Type B pancreatic cell (in vitro differentiated cells): Measurements from ENCODE around the gene OR6N1. TPM values are rescaled to one million over a fixed set of nuclear protein-coding genes. Genes with fewer than 3 reads are reported as not detected.

ENCODE experiments used
- DNase-seq: peaks from one replicate; pipeline ENCODE4 v3.0.0; 2021; ENCODE audit warnings: mixed read lengths; ENCODE audit not compliant: unreplicated experiment; ENCODE audit errors: extremely low spot score
- H3K27ac Mint-ChIP-seq: 2 replicates; pipeline ENCODE4 v1.8.0; 2021; ENCODE audit warnings: mild to moderate bottlenecking, mixed read lengths
- H3K27me3 Mint-ChIP-seq: 2 replicates; pipeline ENCODE4 v1.8.0; 2021; ENCODE audit warnings: mixed read lengths
- H3K36me3 Mint-ChIP-seq: 2 replicates; pipeline ENCODE4 v1.8.0; 2021; ENCODE audit warnings: mixed read lengths
- H3K4me1 Mint-ChIP-seq: one replicate; pipeline ENCODE4 v1.8.0; 2021; ENCODE audit warnings: mixed read lengths; ENCODE audit not compliant: unreplicated experiment
- H3K4me3 Mint-ChIP-seq: 2 replicates; pipeline ENCODE4 v1.8.0; 2021; ENCODE audit warnings: mild to moderate bottlenecking, mixed read lengths
- H3K9me3 Mint-ChIP-seq: 2 replicates; pipeline ENCODE4 v1.8.0; 2021; ENCODE audit warnings: mixed read lengths
- CTCF ChIP-seq: fragments of 200-600 bp; sonication (generic); conservative IDR thresholded peaks from 2 replicates; pipeline ENCODE4 v1.5.0; 2021; ENCODE audit warnings: antibody characterized with exemption, mild to moderate bottlenecking
- total RNA-seq: library from RNA; stranded (reverse); gene quantifications from 2 replicates; pipeline ENCODE4 v1.2.1, GENCODE V29; 2021; ENCODE audit warnings: low replicate concordance

OR6N1 gene
- total RNA-seq, 1 donor from 2014 or later, result not detected

GRCh38 chr1:158735848-158736247, 36.1 kb downstream of the OR6N1 start:
- peaks cover 6% of the 10 kb centered on the region for H3K27me3 Mint-ChIP-seq
- H3K36me3 Mint-ChIP-seq, result no peaks in the 10 kb centered on the region
- no peaks in the 10 kb centered on the region for H3K9me3 Mint-ChIP-seq
- H3K4me3 Mint-ChIP-seq, result no peak overlapping the region
- DNase-seq, result no peak
- H3K27ac Mint-ChIP-seq, result no peak overlapping the region
- no peaks in the 10 kb centered on the region for H3K4me1 Mint-ChIP-seq
- no peak for TF ChIP-seq CTCF

DNA sequence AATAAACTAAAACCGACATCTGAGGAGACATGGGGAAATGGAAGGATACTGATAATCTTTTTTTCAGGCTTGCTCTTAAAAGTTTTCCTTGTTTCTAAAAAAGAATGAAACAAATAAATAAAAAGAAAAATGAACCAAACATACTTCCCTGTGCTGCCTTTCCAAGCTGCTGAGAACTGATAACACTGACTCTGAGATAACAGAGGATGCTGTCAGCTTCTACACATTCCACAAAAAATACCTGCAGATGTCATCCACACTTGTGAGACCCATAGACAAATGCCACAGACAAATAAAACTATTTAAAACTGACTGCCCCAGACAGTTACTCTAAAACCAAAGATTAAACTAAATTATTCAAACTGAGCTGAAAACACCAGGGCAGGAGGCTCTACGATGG, 39.5 kb downstream of the OR6N1 start:
- H3K4me1 Mint-ChIP-seq, result no peaks in the 10 kb centered on the region
- no peak for DNase-seq
- no peaks in the 10 kb centered on the region for H3K36me3 Mint-ChIP-seq
- H3K27me3 Mint-ChIP-seq, result no peaks in the 10 kb centered on the region
- H3K9me3 Mint-ChIP-seq, result no peaks in the 10 kb centered on the region
- no peak overlapping the region for H3K27ac Mint-ChIP-seq
- H3K4me3 Mint-ChIP-seq, result no peak overlapping the region
- TF ChIP-seq CTCF, result no peak

DNA sequence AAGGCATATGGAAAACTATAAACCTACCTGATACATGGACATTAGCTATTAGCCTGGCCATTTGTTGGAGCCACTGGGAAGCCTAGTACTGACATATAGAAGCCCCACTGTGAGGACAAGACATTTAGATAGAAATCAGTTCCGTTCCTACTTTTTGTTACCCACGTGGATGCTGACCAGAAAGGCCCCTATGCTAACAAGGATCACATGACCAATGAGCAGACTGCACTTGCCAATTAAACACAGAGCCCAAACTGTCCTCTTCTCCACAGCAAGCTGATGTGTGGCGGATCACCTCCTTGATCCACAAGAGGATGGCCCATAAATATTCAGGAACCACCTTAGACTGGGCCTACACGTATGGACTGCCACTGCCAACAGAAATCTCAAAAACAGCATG, 40.3 kb downstream of the OR6N1 start:
- Mint-ChIP-seq H3K4me1 (no peaks in the 10 kb centered on the region), H3K27me3 (no peaks in the 10 kb centered on the region), H3K4me3 (no peak overlapping the region), H3K36me3 (no peaks in the 10 kb centered on the region), H3K27ac (no peak overlapping the region), H3K9me3 (no peaks in the 10 kb centered on the region)
- no peak for TF ChIP-seq CTCF
- DNase-seq, result no peak

GRCh38 chr1:158730453-158730852, 41.5 kb downstream of the OR6N1 start:
- no peaks in the 10 kb centered on the region for H3K27me3 Mint-ChIP-seq
- H3K4me3 Mint-ChIP-seq, result no peak overlapping the region
- no peak for DNase-seq
- H3K27ac Mint-ChIP-seq, result no peak overlapping the region
- no peaks in the 10 kb centered on the region for H3K9me3 Mint-ChIP-seq
- no peaks in the 10 kb centered on the region for H3K36me3 Mint-ChIP-seq
- no peaks in the 10 kb centered on the region for H3K4me1 Mint-ChIP-seq
- TF ChIP-seq CTCF, result no peak

- TF ChIP-seq CTCF, result no peak
- Mint-ChIP-seq H3K4me1 (no peaks in the 10 kb centered on the region), H3K4me3 (no peak overlapping the region), H3K9me3 (no peaks in the 10 kb centered on the region), H3K27me3 (peaks cover 5% of the 10 kb centered on the region), H3K36me3 (no peaks in the 10 kb centered on the region), H3K27ac (no peak overlapping the region)
- no peak for DNase-seq
Observed at GRCh38 chr1:158728510-158729225, 43.3 kb downstream of the OR6N1 start.
